ENCODE results near the gene CD274.

CD274 gene

DNA sequence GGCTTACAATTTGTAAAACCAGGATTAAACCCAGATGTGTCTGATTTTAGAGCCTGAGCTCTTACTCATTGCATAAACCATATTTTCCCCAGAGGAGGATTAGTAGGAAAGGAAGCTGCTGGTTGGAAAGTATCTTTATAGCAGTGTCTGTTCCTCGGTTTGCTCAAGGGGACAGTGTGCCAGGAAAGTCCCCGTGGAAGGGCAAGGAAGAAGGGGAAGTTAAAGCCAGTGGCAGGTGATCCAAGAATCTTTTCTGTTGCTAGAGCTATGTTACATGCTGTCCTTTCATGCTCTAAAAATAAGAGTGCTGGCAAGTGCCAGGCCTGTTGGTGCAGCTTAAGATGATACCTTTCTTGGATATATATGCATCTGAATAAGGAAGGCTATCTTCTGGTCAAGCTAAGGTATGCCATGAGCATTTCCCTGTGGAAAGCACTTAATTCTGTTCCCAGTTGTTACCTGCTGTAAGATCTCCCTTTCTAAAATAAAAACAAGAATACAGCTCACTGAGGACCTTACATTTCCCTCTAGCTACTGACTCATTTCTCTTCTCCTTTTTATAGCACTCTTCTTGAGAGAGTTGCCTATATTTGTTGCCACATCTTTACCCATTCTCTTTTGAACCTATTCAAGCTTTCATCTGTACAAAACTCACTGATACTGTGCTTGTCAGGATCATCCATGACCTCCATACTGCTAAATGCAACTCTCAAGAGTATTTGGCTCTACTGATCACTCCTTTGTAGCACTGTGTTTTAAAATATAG is 68.0 kb downstream of the CD274 start:
- H3K27me3 ChIP-seq (ENCODE audit: insufficient read depth, low read length): no peaks in the 10 kb centered on the region
- H3K4me1 ChIP-seq (ENCODE audit: insufficient read depth, low read length): peaks cover 19% of the 10 kb centered on the region; the same call in 1 of the 2 replicates
- no peaks in the 10 kb centered on the region for H3K36me3 ChIP-seq (ENCODE audit: insufficient read depth, low read length)
- no peak overlapping the region for H3K4me3 ChIP-seq (ENCODE audit: low read length)
- no peaks in the 10 kb centered on the region for H3K9me3 ChIP-seq (ENCODE audit: insufficient read depth, low read depth, low read length)
- 81% methylated on average over 2 of the region's 2 CpGs for WGBS
- no peak overlapping the region for H3K27ac ChIP-seq (ENCODE audit: low read depth, low read length)
- no peak overlapping the region for H3K9ac ChIP-seq (ENCODE audit: low read depth, low read length)

DNA sequence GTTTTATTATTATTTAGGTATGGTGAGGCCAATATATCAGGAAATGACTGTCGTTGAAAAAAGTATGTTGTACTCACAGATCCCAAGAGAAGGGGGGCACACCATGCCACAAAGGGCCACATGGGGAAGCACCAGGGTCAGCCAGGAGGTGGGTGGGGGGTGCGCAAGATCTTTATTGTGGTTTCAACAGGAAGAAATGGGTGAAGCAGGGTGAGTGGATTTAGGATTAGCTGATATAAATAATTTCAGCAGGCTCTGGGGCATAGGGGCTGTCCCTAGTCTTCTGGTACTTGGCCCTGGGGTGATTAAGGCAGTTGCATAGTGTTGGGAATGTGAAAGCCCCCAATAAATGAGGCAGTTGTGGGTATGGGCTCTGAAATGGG is 68.6 kb downstream of the CD274 start:
- 76% methylated on average over 2 of the region's 2 CpGs for WGBS
- Histone ChIP-seq H3K4me3 (ENCODE audit: low read length) (no peak overlapping the region), H3K9me3 (ENCODE audit: insufficient read depth, low read depth, low read length) (no peaks in the 10 kb centered on the region), H3K4me1 (ENCODE audit: insufficient read depth, low read length) (peaks cover 19% of the 10 kb centered on the region; the same call in 1 of the 2 replicates), H3K27me3 (ENCODE audit: insufficient read depth, low read length) (no peaks in the 10 kb centered on the region), H3K9ac (ENCODE audit: low read depth, low read length) (no peak overlapping the region), H3K36me3 (ENCODE audit: insufficient read depth, low read length) (no peaks in the 10 kb centered on the region), H3K27ac (ENCODE audit: low read depth, low read length) (no peak overlapping the region)
